ENCODE measurements around the gene SRRM3. TPM values are rescaled to one million over a fixed set of nuclear protein-coding genes. Genes with fewer than 3 reads are reported as not detected.
"Not testable (repeated sequence)": the region's sequence is repeated elsewhere in the genome, so short reads cannot be mapped to it uniquely, and the experiment has no call there.

The SRRM3 gene
- total RNA-seq, 1 donor: 0.36 TPM

DNA sequence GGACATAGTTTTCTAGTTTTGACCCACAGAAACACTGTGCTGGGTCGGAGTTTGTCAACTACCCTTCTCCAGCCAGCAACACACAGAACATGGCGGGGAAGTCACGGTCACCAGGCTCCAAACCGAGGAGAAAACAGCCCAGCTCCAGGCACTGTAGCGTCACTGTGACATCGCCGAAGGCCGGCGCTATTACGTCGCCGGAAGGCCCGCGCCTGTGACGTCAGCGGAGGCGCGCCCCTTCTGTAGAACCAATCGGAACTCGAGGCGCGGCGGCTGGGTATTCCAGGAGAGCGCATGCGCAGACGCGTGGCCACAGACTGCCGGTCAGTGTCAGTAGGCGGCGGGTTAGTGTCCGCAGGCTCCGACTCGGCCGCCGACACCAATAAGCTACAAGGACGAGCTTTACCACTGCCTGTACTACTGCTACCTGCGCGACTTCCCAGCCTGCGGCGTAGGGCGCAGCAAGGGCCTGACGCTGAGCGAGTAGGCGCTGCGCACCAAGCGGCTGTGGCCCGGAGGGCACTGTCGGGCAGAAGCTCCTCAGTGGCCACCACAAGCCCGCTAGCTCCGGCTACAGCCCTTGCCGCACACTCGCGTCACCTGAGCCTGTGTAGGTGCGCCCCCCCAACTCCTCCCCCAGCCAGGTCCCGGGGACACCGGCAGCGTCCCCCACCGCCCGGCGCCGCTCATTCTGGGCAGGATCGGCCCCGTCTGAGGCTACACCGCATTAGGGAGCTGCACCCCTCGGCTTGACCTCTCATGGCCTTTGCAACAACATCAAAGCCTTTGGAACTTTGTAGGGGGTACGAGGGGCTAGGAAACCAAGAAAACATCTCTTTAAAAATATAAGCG, 35.1 kb upstream of the SRRM3 start:
- Histone ChIP-seq H3K27ac (ENCODE audit: low read depth, low read length) (peak overlapping the region; percentile 75), H3K36me3 (ENCODE audit: insufficient read depth, low read length) (no peaks in the 10 kb centered on the region), H2AFZ (ENCODE audit: low read length) (peak overlapping the region; percentile 98), H3K4me2 (ENCODE audit: insufficient read depth, low read length) (peak overlapping the region; percentile 92), H3K4me1 (ENCODE audit: insufficient read depth, low read length) (peaks cover 8% of the 10 kb centered on the region), H3K27me3 (ENCODE audit: insufficient read depth, low read length) (no peaks in the 10 kb centered on the region), H4K20me1 (ENCODE audit: insufficient read depth, low read length) (no peaks in the 10 kb centered on the region), H3K79me2 (ENCODE audit: insufficient read depth, low read length) (no peaks in the 10 kb centered on the region), H3K4me3 (ENCODE audit: insufficient read depth, low read length) (peak overlapping the region; percentile 76), H3K9me3 (ENCODE audit: low read depth, low read length) (no peaks in the 10 kb centered on the region)
- peak; percentile 98 for DNase-seq (ENCODE audit: insufficient read length, low spot score, missing footprints)
- TF ChIP-seq, protein P1, sequence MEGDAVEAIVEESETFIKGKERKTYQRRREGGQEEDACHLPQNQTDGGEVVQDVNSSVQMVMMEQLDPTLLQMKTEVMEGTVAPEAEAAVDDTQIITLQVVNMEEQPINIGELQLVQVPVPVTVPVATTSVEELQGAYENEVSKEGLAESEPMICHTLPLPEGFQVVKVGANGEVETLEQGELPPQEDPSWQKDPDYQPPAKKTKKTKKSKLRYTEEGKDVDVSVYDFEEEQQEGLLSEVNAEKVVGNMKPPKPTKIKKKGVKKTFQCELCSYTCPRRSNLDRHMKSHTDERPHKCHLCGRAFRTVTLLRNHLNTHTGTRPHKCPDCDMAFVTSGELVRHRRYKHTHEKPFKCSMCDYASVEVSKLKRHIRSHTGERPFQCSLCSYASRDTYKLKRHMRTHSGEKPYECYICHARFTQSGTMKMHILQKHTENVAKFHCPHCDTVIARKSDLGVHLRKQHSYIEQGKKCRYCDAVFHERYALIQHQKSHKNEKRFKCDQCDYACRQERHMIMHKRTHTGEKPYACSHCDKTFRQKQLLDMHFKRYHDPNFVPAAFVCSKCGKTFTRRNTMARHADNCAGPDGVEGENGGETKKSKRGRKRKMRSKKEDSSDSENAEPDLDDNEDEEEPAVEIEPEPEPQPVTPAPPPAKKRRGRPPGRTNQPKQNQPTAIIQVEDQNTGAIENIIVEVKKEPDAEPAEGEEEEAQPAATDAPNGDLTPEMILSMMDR (IDR thresholded peaks at IDR 0.05; ENCODE audit: extremely low read depth, low read depth, low read length): no peak

DNA sequence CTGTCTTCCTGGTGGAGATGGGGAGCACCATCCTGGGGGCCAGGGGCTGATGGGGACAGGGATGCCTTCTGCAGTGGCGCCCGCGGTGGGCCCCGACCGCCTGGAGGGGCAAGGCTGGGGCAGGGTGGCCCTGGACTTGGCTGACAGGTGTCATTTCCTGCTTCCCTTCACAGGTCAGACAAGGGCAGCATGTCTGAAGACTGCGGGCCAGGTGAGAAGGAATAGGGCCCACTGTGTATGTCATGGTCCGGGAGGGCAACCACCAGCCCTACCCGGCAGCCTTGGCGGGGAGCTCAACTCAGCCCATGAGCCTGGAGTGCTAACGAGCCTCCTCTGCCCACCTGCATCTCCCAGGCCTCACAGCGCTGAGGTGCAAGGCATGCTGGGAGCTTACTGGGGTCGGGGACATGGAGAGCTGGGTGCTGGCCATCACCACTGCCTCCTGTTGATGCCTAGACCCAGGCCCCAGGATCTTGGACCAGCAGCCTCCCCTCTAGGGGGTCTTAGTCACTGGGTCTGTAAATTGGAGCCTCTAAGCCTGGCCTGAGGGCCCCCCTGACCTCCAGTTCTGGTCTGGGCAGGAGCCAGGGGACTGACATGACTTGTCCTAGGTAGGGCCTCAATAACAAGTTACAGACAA, 28.0 kb upstream of the SRRM3 start:
- H2AFZ ChIP-seq (ENCODE audit: low read length): no peak overlapping the region

DNA sequence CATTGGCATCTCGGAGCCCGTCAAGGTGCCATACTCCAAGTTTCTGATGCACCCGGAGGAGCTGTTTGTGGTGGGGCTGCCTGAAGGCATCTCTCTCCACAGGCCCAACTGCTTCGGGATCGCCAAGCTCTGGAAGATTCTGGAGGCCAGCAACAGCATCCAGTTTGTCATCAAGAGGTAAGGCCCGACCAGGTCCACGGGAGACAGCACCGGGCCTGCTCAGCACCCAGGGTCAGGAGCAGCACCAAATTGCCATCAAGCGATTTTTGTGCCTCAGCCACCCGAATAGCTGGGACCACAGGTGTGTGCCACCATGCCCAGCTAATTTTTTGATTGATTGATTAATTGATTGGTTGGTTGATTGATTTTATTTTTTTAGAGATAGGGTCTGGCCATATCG, 24.7 kb upstream of the SRRM3 start:
- not testable (repeated sequence) for H3K27me3 ChIP-seq (ENCODE audit: insufficient read depth, low read length); H3K79me2 ChIP-seq (ENCODE audit: insufficient read depth, low read length); H3K4me2 ChIP-seq (ENCODE audit: insufficient read depth, low read length); H4K20me1 ChIP-seq (ENCODE audit: insufficient read depth, low read length); DNase-seq (ENCODE audit: insufficient read length, low spot score, missing footprints); H3K36me3 ChIP-seq (ENCODE audit: insufficient read depth, low read length); H3K9me3 ChIP-seq (ENCODE audit: low read depth, low read length); H3K27ac ChIP-seq (ENCODE audit: low read depth, low read length); H2AFZ ChIP-seq (ENCODE audit: low read length); H3K4me3 ChIP-seq (ENCODE audit: insufficient read depth, low read length); H3K4me1 ChIP-seq (ENCODE audit: insufficient read depth, low read length)

More for the DNA sequence above, 28.0 kb upstream of the SRRM3 start:
- H3K4me3 ChIP-seq (ENCODE audit: insufficient read depth, low read length): no peak overlapping the region
- H3K4me1 ChIP-seq (ENCODE audit: insufficient read depth, low read length): no peaks in the 10 kb centered on the region
- H3K4me2 ChIP-seq (ENCODE audit: insufficient read depth, low read length): no peak overlapping the region
- H3K79me2 ChIP-seq (ENCODE audit: insufficient read depth, low read length): no peaks in the 10 kb centered on the region
- H3K9me3 ChIP-seq (ENCODE audit: low read depth, low read length): no peaks in the 10 kb centered on the region
- H4K20me1 ChIP-seq (ENCODE audit: insufficient read depth, low read length): no peaks in the 10 kb centered on the region
- TF ChIP-seq, protein P1 (IDR thresholded peaks at IDR 0.05; ENCODE audit: extremely low read depth, low read depth, low read length): no peak
- DNase-seq (ENCODE audit: insufficient read length, low spot score, missing footprints): peak; percentile 60
- no peaks in the 10 kb centered on the region for H3K36me3 ChIP-seq (ENCODE audit: insufficient read depth, low read length)
- H3K27ac ChIP-seq (ENCODE audit: low read depth, low read length): no peak overlapping the region
- H3K27me3 ChIP-seq (ENCODE audit: insufficient read depth, low read length): peaks cover 3% of the 10 kb centered on the region

DNA sequence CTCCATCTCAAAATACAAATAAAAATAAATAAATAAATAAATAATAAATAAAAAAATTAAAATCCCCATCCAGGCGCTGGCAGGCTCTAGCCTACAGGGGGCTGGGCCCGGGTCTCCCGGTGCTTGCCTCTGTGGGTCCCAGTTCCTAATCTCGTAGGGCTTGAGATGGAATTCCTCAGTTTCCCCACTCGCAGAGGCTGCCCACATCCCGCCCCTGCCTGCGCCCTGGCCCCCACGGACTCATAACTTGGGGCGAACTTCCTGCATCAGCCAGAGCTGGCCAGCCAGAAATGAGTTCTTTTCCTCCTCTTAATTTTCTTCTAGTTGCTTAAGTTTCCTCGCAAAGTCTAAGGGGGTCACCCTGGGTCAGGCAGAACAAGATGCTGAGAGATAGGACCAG, 22.0 kb upstream of the SRRM3 start:
- Histone ChIP-seq H4K20me1 (ENCODE audit: insufficient read depth, low read length) (no peaks in the 10 kb centered on the region), H3K4me1 (ENCODE audit: insufficient read depth, low read length) (no peaks in the 10 kb centered on the region), H3K36me3 (ENCODE audit: insufficient read depth, low read length) (no peaks in the 10 kb centered on the region), H3K27ac (ENCODE audit: low read depth, low read length) (no peak overlapping the region), H3K79me2 (ENCODE audit: insufficient read depth, low read length) (no peaks in the 10 kb centered on the region), H3K9me3 (ENCODE audit: low read depth, low read length) (no peaks in the 10 kb centered on the region), H3K4me2 (ENCODE audit: insufficient read depth, low read length) (no peak overlapping the region), H3K27me3 (ENCODE audit: insufficient read depth, low read length) (no peaks in the 10 kb centered on the region), H3K4me3 (ENCODE audit: insufficient read depth, low read length) (no peak overlapping the region), H2AFZ (ENCODE audit: low read length) (no peak overlapping the region)
- TF ChIP-seq, protein P1 (IDR thresholded peaks at IDR 0.05; ENCODE audit: extremely low read depth, low read depth, low read length): no peak
- DNase-seq (ENCODE audit: insufficient read length, low spot score, missing footprints): no peak

All from osteoblast (primary cell).